Progenitor cell of endocrine pancreas (in vitro differentiated cells): ENCODE measurements around the gene MAGED1. TPM values are rescaled to one million over a fixed set of nuclear protein-coding genes. Genes with fewer than 3 reads are reported as not detected.

ENCODE experiments used
- DNase-seq: peaks from one replicate; pipeline ENCODE4 v3.0.0; 2021; ENCODE audit warnings: low spot score; ENCODE audit not compliant: unreplicated experiment
- H3K27ac Mint-ChIP-seq: 2 replicates; pipeline ENCODE4 v1.8.0; 2021; ENCODE audit warnings: mild to moderate bottlenecking, moderate library complexity, mixed read lengths
- H3K27me3 Mint-ChIP-seq: 2 replicates; pipeline ENCODE4 v1.8.0; 2021; ENCODE audit warnings: mixed read lengths
- H3K36me3 Mint-ChIP-seq: 2 replicates; pipeline ENCODE4 v1.8.0; 2022; ENCODE audit warnings: mixed read lengths; ENCODE audit not compliant: insufficient read depth
- H3K4me1 Mint-ChIP-seq: 2 replicates; pipeline ENCODE4 v1.8.0; 2021; ENCODE audit warnings: low read depth, mixed read lengths
- H3K4me3 Mint-ChIP-seq: 2 replicates; pipeline ENCODE4 v1.8.0; 2021; ENCODE audit warnings: low read depth, mild to moderate bottlenecking, moderate library complexity, mixed read lengths
- H3K9me3 Mint-ChIP-seq: 2 replicates; pipeline ENCODE4 v1.8.0; 2021; ENCODE audit warnings: low read depth, mixed read lengths
- total RNA-seq: library from RNA; stranded (reverse); gene quantifications from 2 replicates; pipeline ENCODE4 v1.2.1, GENCODE V29; 2021
- TF ChIP-seq, protein P1 (sequence below): fragments of 200-600 bp; sonication (generic); IDR thresholded peaks from one replicate; pipeline ENCODE4 v1.5.0; 2021; ENCODE audit warnings: antibody characterized with exemption, mild to moderate bottlenecking; ENCODE audit not compliant: unreplicated experiment

MAGED1 gene
- total RNA-seq, 1 donor from 2014 or later = 230 TPM

- no peak for DNase-seq
- peaks cover 3% of the 10 kb centered on the region for H3K4me1 Mint-ChIP-seq
- peaks cover 20% of the 10 kb centered on the region for H3K9me3 Mint-ChIP-seq
- no peak overlapping the region for H3K27ac Mint-ChIP-seq
- peaks cover 5% of the 10 kb centered on the region for H3K27me3 Mint-ChIP-seq
- TF ChIP-seq, protein P1, sequence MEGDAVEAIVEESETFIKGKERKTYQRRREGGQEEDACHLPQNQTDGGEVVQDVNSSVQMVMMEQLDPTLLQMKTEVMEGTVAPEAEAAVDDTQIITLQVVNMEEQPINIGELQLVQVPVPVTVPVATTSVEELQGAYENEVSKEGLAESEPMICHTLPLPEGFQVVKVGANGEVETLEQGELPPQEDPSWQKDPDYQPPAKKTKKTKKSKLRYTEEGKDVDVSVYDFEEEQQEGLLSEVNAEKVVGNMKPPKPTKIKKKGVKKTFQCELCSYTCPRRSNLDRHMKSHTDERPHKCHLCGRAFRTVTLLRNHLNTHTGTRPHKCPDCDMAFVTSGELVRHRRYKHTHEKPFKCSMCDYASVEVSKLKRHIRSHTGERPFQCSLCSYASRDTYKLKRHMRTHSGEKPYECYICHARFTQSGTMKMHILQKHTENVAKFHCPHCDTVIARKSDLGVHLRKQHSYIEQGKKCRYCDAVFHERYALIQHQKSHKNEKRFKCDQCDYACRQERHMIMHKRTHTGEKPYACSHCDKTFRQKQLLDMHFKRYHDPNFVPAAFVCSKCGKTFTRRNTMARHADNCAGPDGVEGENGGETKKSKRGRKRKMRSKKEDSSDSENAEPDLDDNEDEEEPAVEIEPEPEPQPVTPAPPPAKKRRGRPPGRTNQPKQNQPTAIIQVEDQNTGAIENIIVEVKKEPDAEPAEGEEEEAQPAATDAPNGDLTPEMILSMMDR = no peak
- H3K36me3 Mint-ChIP-seq = no peaks in the 10 kb centered on the region
- no peak overlapping the region for H3K4me3 Mint-ChIP-seq
These were observed 24.2 kb downstream of the MAGED1 start for GRCh38 chrX:51917604-51918003.

DNA sequence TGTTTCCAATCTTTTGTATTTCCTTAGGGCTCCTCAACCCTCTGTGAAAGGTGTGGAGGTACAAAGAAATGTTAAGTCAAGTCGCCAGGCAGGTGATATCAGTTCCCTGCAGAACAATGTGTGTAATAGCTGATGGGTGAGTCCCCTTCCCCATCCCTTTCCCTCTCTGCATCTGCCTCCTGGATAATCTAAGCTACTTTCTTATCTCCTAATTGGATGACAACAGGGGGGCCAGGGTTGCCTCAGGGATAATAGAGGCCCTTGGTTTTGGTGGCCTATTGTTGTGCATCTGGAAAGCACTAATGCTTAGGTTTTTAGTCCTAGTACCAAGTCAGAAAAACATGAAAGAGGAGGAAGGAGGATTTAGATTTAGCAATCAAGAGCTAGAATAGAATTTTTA, 29.1 kb downstream of the MAGED1 start:
- Mint-ChIP-seq H3K36me3 (no peaks in the 10 kb centered on the region), H3K27ac (no peak overlapping the region), H3K9me3 (peaks cover 7% of the 10 kb centered on the region), H3K4me3 (no peak overlapping the region), H3K27me3 (peaks cover 5% of the 10 kb centered on the region), H3K4me1 (peaks cover 3% of the 10 kb centered on the region)
- TF ChIP-seq, protein P1 = no peak
- no peak for DNase-seq

DNA sequence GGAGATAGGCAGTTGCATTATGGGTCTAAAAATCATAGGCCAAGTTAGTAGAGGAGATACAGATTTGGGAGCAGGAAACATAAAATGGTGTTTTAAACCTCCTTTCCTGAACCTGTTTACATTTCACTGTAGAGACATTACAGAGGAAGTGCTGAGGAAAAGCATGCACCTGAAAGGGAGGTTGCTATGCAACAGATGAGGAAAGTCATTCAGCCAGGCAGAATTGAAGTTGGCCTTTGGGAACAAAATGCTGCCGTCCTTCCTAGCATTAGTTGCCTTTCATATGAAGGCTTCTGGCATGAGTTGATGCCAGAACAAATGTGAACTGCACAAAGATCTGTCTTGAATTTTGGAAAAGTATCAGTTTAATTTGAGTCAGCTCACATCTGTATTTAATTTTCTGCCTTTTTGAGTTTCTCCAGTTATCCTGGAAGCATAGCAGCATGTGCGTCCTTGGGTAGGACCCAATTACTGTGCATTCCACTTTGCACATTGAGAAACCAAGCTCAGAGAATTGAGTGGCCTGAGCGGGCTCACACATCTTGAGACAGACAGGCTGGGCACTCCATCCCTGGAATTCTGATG, 38.2 kb downstream of the MAGED1 start:
- Mint-ChIP-seq H3K9me3 (peaks cover 24% of the 10 kb centered on the region), H3K4me1 (no peaks in the 10 kb centered on the region), H3K36me3 (no peaks in the 10 kb centered on the region), H3K27me3 (no peaks in the 10 kb centered on the region), H3K4me3 (no peak overlapping the region), H3K27ac (no peak overlapping the region)
- TF ChIP-seq, protein P1 = no peak
- no peak for DNase-seq

Other genes with a start within 250 kb of the MAGED1 start
- 1.4 TPM in 2 replicates for gene CENPVL2, start 210.8 kb upstream of the MAGED1 start, total RNA-seq
- gene CENPVL1, start 183.1 kb upstream of the MAGED1 start, total RNA-seq = 1.4 TPM in 2 replicates
- gene GSPT2, start 150.2 kb upstream of the MAGED1 start, total RNA-seq = 20.2 and 21.2 TPM in 2 replicates
- 197 and 201 TPM in 2 replicates for gene MAGED4B, start 175.6 kb downstream of the MAGED1 start, total RNA-seq